IMR-90 (cell line): ENCODE results near the gene ISM1.

ENCODE experiments used
- CEBPB ChIP-seq: IDR thresholded peaks from 2 replicates; pipeline ENCODE4 v1.6.1; 2012; ENCODE audit warnings: low read depth, low read length, improper control_type of control experiment
- SMC3 ChIP-seq: fragments of 150-350 bp; IDR thresholded peaks from 2 replicates; pipeline ENCODE4 v1.6.1; 2016; ENCODE audit warnings: low read depth, mild to moderate bottlenecking, antibody characterized with exemption, low read length, moderate library complexity
- TF ChIP-seq, protein P1 (sequence below): conservative IDR thresholded peaks from 2 replicates; pipeline ENCODE4 v1.5.1; 2012; ENCODE audit warnings: mild to moderate bottlenecking, low read depth, low read length, improper control_type of control experiment

DNA sequence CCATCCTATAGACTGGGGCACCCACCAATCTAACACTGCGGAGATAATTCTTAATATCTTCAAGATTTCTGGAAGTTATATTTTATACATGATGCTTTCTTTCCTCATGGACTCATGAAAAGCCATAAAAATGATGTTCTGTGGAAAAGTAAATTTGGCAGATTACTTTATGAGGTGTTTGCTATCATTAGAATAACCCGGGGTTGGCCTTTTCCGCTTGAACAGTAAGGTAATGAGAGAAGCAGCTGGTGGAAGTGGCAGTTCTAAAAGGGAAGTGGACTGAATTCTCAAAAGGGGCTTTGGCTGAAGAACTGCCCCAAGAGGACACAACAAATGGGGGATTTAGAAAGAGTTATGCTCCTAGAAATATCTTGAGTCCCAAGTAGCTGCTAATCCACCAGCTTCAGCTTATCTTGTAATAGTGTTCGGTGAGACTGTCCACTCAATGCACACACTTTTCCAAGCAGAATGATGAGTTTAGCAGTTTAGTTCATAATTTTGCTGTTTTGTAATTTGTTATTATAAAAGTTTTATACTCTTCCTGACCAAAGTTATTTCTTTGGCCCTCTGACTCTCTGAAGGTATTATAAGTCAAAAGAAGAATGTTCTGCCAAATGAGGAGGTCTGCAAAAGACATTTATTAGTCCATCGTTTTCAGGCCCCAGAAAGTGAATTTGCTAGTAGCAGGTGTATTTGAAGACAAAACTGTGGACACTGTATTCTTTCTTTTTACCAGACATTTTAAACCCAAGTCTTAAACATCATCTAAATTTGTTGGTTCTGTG is 2.9 kb downstream of the ISM1 start:
- TF ChIP-seq, protein P1, sequence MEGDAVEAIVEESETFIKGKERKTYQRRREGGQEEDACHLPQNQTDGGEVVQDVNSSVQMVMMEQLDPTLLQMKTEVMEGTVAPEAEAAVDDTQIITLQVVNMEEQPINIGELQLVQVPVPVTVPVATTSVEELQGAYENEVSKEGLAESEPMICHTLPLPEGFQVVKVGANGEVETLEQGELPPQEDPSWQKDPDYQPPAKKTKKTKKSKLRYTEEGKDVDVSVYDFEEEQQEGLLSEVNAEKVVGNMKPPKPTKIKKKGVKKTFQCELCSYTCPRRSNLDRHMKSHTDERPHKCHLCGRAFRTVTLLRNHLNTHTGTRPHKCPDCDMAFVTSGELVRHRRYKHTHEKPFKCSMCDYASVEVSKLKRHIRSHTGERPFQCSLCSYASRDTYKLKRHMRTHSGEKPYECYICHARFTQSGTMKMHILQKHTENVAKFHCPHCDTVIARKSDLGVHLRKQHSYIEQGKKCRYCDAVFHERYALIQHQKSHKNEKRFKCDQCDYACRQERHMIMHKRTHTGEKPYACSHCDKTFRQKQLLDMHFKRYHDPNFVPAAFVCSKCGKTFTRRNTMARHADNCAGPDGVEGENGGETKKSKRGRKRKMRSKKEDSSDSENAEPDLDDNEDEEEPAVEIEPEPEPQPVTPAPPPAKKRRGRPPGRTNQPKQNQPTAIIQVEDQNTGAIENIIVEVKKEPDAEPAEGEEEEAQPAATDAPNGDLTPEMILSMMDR: no peak
- no peak for TF ChIP-seq CEBPB
- no peak for TF ChIP-seq SMC3
